ENCODE measurements around the gene MMP21.
A peak's percentile ranks its signal among the peaks of the same experiment; 100 is the strongest.

The MMP21 gene

DNA sequence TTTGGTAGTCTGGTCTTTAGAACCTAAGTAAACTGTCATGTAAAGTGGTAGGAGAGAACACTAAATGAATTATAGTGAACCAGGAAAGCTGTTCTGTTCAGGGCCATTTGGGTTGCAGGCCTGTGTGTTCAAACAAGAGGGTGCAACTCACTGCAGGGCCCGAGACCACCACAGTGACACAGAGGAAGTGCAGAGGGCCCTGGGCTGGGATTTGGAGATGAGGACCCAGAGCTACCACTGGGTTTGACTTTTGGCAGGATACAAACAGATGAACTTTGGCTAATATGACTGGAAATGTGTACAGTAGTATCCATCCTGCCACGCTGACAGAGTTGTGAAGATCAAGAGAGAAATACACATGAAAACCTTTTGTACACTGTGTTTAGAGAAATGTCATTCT is 9.8 kb downstream of the MMP21 start:
- no peak for DNase-seq (ENCODE audit: low read depth in 2 of 2)

DNA sequence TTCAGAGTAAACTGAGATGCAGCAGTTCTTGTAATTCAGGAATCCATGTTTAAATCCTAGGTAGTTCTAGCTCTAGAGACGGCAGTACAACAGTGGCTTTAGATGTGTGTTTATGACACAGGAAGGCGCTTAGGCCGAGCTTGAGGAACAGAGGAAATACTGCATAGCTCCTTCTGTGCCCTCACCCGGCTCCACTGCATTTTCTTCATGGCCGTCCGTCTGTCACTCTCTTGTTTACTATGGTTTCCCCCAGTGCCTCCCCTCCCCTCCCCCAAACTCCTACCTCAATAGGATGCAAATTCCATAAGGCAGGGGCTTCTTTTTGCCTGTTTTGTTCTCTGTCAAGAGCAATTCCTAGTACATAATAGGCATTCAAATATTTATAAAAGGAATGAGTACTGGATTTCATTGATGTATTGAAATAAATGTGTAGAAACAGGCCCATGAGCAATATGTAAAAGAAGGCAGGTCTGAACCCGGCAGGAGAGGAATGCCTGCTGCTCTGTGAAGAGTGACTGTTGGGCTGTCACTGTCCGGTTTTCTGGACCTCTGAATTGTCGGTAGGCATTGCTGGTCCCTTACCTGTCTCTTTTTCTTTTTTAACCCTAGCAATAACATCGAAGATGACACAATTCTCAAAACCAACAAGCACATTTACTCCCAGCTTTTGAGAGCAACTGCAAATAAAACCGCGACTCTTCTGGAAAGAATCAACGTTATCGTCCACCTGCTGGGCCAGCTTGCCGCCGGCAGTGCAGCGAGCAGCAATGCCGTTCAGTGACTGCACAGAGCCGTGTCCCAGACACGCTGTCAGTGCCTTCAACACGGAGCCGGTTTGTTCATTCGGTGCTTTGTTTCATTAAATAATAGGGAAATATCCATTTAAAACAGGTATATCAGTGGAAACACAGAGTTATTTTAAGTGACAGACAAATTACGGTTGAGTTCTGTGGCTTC is 12.7 kb downstream of the MMP21 start:
- no peak for DNase-seq (ENCODE audit: low read depth in 2 of 2)

DNA sequence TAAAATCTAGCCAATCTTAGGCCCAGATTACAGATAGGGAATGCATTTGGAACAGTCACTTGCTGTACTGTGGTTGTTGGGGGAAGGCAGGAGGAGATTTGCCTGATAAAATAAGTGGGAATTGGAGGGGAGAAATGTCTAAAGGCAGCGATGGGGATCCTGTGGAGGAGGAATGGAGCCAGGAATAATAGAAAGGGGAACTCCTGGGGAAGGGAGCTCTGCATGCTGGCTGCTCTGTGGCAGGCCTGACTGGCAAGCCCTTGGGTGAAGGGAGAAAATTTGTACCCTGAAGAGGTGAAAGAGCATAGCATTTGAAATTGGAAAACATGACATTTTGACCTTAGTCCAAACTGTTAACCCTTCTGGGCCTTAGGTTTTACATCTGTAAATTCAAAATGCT is 13.7 kb downstream of the MMP21 start:
- no peak for DNase-seq (ENCODE audit: low read depth in 2 of 2)

DNA sequence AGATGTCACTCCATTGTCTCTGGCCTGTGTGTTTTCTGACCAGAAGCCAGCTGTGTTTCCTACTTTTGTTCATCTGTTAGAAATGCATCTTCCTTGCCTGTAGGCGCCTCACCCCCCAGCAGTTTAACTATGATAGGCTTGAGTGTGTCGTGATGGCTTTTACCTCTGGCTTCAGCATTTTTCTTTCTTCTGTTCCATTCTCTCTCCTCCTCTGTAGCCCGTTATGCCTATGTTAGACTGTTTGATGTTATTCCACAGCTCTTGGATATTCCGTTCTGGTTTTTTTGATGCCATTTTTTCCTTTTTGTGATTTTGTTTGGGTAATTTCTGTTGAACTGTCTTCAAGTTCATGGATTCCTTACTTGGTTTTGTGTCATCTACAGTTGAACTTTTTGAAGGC is 17.9 kb downstream of the MMP21 start:
- no peak for DNase-seq (ENCODE audit: low read depth in 2 of 2)

DNA sequence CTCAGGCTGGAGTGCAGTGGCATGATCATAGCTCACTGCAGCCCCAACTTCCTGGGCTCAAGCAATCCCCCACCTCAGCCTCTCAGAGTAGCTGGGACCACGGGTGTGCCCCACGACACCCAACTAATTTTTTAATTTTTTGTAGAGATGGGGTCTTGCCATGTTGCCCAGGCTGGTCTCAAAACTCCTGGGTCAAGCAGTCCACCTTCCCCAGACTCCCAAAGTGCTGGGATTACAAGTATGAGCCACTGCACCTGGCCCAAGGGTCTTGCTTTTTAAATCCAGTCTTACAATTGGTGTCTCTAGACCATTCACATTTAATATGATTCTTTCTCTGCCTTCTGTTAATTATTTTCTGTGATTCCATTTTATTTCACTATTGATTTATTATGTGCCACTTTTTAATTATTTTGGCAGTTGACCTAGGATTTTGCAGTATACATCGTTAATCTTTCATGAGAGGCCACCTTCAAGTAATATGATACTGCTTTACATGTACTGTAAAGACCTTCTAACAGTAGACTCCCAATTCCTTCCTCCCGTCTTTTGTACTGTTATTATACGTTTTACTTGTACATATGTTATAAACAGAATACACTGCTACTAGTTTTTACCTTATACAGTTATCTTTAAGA is 18.7 kb downstream of the MMP21 start:
- DNase-seq (ENCODE audit: low read depth in 2 of 2) = no peak

DNA sequence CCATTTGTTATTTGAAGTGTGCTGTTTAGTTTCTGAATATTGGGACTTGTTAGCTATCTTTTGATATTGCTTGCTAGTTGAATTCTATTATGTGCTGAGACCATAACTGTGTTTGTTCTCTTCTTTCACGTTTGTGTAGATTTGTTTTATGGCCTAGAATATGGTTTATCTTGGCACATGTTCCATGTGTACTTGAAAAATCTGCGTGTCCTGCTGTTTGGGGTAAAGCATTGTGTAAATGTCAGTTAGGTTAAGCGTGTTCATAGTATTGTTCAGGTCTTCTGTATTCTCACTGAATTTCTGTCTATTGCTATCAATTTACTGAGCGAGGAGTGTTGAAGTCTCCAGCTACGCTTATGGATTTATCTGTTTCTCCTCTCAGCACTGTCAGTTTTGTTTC is 19.4 kb downstream of the MMP21 start:
- DNase-seq (ENCODE audit: low read depth in 2 of 2) = no peak

DNA sequence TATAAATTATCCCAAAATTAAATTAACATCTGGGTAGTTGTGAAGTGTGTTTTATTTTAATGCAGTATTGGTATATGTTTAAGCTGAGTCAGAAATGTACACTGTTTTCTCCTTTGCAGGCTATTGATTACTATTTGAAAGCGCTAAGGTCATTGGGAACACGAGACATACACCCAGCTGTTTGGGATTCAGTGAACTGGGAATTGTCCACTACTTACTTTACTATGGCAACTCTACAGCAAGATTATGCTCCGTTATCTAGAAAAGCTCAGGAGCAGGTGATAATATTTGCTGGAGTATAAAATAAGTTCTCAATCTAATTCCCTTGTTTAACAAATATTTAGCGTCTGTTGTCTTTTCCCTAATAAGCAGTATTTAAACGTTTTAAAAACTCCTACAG is 28.2 kb downstream of the MMP21 start:
- no peak for DNase-seq (ENCODE audit: low read depth in 2 of 2)

DNA sequence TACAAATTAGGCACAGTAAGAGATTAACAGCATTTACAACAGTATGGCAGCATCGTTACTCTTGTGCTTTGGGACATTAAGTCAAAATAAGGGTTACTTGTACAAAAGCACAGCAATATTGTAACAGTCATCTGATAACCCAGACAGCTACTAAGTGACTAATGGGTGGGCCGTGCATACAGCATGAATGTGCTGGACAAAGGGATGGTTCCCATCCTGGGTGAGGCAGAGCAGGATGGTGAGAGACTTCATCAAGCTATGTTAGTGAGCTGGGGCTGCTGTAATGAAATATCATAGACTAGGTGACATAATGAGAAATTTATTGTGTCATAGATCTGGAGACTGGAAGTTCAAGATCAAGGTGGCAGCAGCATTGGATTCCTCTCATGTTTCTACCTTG is 30.7 kb downstream of the MMP21 start:
- no peak for DNase-seq (ENCODE audit: low read depth in 2 of 2)

DNA sequence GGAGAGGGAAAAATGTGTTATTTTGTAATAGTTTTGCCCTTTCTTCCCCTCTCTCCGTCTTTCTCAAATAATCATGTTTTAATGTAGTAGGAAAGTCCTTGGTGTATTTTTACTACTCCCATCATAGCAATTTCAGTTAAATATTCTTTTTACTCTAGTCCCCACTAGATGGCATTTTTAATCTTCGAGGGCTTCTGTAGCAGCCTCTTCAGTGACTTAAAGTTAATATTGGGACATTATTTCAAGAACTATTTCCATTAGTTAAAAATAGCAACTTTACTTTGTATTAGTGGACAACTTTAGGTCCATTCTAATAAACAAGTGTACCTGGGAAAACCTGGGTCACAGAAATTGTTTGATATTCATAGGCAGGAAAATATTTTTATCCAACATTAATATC is 33.2 kb downstream of the MMP21 start:
- no peak for DNase-seq (ENCODE audit: low read depth in 2 of 2)

DNA sequence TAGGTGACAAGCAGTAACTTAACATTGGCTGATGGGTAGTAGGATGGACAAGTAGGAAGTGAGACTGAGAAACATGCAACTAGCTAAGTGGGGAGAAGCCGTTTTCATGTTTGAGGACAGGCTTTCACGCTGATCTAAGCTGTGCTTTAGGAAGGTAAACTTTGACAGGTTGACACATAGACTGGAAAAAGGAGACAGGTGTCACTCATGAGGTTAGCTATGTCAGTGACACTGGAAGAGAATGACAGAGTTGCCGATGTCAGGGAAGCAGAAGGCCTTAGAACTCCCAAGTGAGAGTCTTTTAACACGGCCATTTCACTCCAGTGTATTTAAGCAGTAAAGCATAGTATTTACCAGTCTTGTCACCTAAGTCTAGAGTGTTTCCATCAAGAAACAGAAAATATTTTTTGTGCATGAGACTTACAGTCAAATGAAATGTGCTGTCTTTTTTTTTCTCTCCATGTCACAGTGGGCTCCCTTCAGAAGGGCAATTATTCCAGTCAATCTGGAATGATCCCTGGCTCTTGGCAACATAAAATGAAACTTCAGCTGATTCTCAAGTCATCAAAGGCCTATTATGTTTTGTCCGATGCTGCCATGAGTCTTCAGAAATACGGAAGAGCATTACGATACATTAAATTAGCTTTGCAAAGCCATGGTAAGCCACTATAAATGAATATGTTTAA is 35.5 kb downstream of the MMP21 start:
- no peak for DNase-seq (ENCODE audit: low read depth in 2 of 2)

DNA sequence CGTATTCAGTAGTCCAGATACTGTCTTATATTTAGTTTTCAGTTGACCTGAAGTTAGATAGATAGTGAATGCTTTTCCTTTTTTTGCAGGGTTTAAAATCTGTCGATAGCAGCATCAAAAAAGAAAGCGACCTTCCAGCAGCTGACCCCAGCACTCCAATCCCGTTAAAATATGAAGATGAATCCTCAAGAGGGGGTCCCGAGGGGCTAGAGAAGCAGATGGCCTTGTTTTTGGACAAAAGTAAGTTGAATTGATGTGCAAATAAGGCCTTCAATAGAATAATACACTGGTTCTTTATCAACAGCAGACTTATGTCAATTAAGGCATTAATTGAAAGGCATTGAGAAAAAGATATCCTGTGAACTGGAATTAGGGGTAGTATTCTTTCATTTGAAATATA is 37.4 kb downstream of the MMP21 start:
- DNase-seq (ENCODE audit: low read depth in 2 of 2) = no peak

DNA sequence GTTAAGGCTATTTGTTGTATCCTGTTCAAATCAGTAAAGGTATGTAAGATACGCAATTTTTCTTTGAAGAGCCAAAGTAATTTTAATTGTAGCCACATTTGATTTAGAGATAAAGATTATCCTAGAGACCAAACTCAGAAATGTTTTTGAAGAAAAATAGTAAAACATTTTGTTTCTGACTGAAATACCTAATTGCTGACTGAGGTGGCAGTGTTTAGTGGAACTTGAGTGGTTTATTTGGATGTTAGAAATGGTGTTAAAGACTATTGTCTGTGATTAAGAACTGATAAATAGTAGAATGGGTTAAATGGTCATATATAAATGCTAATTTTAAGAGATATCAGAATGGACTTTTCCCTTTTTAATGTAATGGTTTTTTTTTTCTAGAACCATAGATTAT is 40.8 kb downstream of the MMP21 start:
- no peak for DNase-seq (ENCODE audit: low read depth in 2 of 2)

DNA sequence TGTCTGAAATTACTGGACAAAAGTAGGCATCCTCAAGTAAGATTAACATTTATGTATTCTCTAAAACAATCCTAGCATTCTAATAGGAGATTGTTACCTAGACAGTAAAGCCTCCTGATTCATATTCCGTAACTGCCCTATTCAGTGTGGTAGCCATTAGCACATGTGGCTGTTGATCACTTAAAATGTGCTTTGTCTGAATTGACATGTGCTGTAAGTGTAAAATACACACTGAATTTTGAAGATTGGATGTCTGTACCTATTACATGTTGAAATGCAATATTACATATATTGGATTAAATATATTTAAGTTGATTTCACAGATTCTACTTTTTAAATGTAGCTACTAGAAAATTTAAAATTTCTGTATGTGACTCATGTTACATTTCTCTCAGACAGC is 41.5 kb downstream of the MMP21 start:
- no peak for DNase-seq (ENCODE audit: low read depth in 2 of 2)

DNA sequence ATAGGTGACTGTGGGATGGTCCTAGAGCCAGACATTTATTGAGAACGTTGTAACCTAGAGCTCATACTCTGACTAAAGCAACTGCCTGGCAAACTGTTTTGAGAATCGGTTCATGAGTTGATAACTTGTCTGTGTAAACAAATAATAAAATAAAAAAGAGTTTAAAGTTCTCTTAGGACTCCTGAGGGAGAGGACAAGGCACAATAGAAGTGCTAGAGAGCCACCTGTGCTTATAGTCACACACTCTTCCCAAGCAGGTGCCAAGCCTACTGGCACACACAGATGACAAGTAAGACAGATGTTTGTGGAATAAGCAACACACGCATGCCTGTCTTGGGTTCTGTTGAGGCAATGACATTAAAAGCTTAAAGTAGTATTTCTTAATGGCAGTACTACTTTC is 48.2 kb downstream of the MMP21 start:
- DNase-seq (ENCODE audit: low read depth in 2 of 2) = no peak

DNA sequence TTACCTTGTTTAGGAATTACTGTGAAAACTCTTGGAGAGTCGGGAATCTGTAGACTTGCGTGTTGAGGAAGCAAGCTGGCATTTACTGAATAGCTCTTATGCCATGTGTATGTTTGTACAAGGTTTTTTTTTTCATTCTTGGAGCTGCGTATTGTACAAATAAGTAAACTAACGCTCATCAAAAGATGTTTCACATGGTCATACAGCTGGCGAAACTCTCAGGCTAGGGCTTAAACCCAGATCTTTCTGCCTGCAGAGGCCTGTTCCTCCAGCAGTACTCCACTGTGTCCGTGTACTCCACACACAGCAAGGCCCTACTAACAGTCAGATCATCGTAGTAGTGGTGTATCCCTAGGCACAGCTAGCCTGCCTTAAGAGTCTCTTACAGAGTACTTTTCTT is 48.7 kb downstream of the MMP21 start:
- no peak for DNase-seq (ENCODE audit: low read depth in 2 of 2)

DNA sequence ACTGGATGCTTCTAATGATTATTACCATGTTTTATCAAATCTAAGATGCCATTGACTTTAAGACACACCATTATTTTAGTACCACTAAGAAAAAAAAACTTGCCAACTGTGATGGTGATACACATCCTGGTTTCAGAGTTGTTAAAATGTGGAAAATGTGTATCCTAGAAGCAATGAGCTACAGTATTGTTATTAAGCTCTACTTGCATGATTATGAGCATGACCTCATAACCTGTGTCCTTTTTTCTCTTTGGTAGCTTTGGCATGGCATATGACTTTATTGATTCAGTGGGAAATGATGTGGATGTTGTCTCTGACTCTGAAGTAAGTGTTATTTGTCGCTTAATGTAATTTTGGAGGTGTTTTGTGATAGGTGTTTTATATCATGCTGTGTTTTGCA is 52.8 kb downstream of the MMP21 start:
- DNase-seq (ENCODE audit: low read depth in 2 of 2) = no peak

DNA sequence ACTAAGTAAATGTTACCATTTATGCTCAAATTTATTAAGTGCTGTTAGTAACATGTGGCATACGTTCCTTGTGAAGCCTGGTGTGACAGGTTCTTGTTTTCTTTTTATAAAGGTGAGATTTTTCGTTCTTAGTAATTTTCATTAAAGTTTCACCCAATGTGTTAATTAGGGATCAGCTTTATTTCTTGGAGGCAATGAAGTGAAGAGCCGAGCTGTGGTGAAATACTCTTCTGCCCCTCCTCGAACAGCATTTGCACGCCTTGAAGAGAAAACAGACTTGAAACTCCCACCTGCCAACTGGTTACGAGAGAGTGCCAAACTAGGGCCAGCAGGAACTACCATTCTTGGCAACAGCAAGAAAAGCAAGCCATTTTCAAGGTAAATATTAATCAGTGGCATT is 54.6 kb downstream of the MMP21 start:
- DNase-seq (ENCODE audit: low read depth in 2 of 2) = no peak

DNA sequence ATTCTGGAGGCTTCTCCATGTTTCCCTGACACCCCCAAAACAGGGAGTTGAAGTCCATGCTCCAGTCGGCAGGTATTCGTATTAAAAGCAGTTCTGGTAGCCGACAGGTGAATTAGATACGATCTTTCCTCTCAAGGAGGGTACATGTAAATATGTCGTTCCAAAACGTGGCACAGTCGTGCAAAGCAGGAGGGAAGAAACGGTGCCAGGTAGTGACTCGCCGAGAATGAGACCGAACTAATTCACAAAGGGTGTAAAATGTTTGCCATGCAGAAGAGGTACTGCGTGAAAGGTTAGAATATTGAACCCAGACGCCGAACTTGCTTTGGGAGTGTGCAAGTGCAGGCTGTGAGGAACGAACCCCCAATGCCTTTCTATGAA is 55.6 kb downstream of the MMP21 start:
- DNase-seq (ENCODE audit: low read depth in 2 of 2) = no peak

DNA sequence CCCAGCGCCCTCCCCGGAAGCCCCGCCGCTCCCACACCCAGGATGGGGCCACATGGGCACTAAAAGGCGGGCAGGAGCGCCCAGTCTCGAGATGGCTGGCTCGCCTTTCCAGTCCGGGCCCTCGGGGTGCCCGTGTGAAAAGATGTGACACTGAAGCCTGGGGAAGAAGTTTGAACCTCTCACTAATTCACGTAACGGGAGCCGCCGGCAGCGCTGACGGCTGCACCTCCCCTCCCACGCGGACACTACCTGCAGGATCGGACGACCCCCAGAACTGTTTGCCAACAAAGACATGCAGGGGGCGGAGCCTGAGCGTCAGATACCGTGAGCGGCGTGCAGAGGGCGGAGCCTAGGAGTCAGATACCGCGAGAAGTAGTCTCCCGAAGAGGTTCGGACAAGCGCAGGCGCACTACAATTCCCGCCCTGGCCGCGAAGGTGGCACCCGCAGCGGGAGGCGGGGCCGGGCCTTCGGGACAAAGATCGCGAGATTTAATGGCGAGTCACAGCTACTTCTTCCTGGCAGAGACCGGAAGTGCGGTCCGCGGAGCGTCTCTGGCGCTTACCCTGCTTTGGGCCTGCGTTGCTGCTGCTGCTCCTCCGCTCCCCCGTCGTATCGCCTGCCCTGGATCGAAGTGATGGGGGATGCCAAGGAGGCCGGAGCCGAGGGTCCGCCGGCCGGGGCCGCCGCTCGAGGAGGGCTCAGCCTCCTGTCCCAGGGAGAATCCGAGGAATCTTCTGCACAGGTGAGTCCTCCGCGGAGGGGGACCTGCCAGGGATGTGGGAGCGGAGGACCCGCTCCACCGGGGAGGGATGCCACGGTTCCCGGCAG is 56.2 kb downstream of the MMP21 start, which contains the start of gene EDRF1:
EDRF1 (plus strand) TSS at position 537 of the 829 bp plus-strand sequence; CDS start at position 636, 99 bp downstream.
- peak; percentile 96 to 98 for DNase-seq (ENCODE audit: low read depth in 2 of 2)
